Measurements from ENCODE around the gene NDUFA8. TPM values are rescaled to one million over a fixed set of nuclear protein-coding genes. Genes with fewer than 3 reads are reported as not detected.
A peak's percentile ranks its signal among the peaks of the same experiment; 100 is the strongest.

Gene NDUFA8
- total RNA-seq, 1 donor from 2014 or later = 52.5 TPM

DNA sequence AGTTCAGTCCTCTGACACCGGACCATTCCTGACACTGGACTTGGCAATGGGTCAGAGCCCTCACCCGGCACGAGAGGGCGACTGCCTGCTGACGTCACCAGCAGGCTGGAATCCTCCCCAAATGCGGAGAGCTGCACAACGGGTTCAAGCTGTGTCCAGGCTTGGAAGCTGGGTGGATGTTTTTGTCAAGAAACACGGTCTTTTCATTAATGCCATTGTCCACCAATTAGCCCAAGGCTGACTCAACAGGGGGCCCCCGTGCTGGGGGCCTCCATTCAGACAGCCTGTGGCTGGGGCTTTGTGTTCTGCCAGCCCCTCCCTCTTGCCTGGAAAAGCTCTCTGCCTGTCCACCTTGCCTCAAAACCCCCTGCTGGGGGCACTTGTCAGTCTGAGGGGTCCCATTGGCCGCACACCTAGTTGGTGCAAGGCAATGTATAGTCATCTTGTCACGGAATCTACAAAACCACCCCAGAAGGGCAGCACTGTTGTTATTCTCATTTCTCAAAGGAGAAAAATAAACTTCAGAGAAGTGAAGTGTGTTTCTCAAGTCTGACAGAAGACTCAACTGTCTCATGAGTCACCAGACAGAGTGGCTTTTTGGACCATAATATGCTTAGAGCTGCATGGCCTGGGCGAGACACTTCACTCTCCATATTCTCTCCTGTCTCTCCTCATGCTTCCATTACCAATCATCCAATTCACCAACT, 24.6 kb downstream of the NDUFA8 start:
- no peak for ATAC-seq

DNA sequence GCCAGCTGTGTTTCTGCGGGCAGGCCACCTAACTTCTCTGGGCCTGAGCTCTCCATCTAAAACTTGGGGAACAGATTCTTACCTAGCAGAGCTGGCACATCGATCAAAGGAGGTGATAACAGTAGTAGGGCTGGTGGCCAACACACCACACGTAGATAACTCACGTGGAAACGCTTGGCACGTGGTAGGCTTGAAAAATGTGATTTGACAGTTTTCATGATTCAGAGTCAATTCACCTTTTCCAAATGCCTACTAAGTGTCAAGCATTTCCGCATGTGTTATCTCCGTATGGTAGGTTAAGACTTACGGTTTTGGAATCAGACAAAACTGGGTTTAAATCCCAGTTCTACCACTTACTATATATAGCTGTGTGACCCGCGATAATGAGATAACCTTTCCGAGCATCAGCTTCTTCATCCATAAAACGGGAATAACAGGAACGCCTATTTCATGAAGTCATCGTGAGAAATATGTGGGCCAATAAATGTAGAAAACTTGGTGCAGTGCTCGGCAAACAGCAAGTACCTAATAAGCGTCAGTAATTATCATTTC, 25.5 kb downstream of the NDUFA8 start:
- no peak for ATAC-seq

GRCh38 chr9:122133263-122133983, 26.2 kb downstream of the NDUFA8 start:
- peak; percentile 17 for ATAC-seq

DNA sequence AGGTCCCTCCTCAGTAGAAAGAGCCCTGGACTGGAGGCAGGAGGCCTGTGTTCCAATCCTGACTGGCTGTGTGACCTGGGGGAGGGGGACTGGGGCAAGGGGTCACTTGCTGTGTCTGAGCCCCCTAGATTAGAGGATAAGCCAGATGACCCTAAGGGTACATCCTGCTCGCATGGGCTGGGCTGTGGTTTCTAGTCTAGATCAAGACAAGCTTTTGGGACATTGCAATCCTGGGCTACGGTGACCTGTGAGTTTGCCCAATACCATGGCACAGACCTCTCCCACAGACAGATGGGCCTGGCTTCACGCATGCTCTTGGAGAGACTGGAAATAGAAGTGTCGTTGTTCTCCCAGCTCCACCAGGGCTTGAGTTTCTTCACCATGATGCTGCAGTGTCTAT, 27.0 kb downstream of the NDUFA8 start:
- ATAC-seq = no peak

- no peak for ATAC-seq
Observed at GRCh38 chr9:122131401-122132001, 28.1 kb downstream of the NDUFA8 start.

DNA sequence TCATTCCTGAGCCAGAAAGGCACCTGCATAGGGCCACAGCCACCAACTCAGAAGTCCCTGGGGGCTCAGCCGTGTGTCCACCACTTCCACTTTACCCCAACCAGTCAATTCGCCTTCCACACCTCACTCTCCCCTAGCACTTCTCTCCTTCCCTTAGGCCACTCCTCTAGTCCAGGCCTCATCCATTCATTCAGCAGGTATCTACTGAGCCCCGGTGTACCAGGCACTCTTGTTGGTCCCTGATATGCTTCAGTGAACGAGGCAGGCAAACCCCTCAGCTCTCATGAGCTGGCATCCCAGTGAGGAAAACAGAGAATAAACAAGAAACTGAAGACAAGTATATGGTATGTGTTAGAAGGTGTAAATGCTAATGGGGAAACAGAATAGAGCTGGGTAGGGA, 28.7 kb downstream of the NDUFA8 start:
- no peak for ATAC-seq

DNA sequence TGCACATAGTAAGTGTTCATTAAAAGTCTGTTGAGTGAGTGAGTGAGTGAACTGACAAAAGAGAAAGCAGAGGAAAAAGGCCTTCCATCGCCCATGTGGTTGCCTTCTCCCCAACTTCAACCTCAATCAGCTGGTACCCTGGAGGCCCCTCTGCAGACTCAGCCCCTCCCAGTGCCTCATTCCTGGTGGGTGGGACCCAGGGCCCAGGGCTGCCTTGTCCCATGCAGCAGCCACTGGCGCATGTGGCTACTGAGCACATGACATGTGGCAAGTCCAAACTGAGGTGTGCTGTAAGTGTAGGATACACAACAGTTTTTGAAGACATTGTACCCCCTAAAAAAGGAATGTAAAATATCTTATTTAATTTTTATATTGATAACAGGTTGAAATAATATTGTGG, 29.6 kb downstream of the NDUFA8 start:
- ATAC-seq = no peak

GRCh38 chr9:122128969-122129343, 30.6 kb downstream of the NDUFA8 start:
- ATAC-seq = no peak

GRCh38 chr9:122128007-122128968, 31.3 kb downstream of the NDUFA8 start:
- no peak for ATAC-seq

DNA sequence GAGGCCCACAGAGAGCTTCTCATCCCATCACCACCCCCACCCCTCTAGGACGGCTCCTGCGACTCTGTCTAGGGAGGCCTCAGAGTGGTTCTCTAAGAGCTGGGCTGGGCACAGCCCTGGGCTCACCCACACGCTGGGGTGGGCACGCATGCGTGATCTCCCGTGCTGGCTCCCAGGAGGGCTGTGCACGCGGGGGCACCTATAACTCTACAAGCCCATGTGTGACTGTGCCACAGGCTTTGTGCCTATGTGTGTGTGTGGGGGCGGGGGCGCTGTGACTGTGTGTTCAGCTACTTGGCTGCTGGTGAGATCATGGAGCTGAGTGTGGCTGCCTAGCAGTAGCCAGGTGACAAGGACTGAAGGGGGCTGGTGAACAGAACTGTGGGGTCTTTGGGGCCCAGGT, 32.2 kb downstream of the NDUFA8 start:
- no peak for ATAC-seq

DNA sequence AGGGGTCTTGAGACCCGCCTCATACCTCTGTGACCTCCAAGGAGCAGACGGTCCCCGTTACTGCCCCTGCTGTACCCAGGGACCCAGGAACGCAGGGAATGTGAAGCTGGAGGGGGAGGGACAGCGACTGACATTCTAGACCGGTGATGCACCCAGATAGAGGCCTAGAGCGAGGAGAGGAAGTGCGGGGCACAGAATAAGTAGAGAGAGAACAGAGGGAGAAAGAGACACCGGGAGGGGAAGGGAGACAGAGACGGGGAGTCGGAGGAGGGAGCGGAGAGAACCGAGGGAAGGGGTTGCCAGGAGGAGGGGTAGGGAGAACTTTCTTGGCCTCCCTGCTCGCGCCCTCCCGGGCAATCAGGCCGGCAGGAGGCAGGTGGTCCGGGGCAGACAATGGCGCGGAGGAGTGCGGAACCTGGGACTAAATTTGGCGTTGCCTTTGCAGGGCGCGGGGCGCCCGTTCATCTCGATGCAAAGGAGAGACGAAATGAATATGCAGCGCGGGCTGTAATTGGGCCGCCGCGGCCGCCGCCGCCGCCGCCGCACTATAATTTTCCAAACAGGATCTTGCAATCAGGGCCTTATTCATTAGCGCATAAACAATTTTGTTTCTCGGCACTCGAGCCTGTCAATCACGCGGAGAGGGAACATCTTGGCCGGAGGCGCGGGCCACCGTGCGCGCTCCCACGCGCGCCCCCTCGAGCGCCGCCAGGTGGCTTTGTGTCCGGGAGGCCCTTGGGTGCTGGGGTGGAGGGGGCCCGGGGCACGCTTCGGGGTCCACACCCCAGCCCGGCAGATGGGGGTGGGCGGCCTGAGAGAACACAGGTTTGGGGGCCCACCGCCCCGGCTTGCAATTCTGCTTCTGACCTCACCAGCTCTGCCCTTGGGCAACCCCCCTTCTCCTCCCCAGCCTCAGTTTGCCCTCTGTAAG, 33.0 kb downstream of the NDUFA8 start:
- ATAC-seq = no peak

DNA sequence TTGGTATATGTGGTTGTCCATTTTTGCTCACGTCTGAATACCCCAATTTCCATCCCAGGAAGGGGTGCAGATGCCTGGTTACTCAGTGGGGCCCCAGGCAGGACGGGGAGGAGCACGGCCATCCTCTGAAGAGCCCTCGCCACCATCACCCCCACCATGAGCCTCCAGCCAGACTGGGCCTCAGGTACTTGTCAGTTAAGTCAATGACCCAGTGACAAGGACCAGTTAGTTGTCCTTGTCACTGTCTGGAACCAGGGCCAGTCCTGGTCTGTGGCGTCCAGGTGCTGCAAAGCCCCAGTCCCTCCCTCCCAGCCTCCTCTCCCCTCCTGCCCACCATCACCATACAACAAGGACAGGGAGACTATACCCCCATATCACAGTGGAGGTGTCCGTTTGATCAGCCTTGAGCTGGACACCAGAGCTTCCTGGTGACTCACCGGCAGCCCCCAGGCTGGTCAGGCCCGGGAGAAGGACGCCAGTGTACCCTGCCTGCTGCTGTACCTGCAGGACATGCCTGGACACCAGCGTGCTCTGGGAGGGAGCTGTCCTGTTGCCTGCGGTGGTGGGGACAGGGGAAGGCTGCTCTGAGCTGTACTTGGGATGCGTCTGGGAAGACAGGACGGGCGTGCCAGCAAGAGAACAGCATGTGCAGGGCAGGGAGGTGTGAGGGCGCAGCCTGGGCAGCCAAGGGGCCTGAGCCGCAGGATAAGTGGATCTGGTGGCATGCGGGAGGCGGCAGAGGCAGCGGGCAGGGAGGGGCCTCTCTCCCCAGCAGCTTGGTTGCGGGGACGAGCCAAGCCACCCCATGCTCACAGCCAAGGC, 33.9 kb downstream of the NDUFA8 start:
- ATAC-seq = peak; percentile 8

DNA sequence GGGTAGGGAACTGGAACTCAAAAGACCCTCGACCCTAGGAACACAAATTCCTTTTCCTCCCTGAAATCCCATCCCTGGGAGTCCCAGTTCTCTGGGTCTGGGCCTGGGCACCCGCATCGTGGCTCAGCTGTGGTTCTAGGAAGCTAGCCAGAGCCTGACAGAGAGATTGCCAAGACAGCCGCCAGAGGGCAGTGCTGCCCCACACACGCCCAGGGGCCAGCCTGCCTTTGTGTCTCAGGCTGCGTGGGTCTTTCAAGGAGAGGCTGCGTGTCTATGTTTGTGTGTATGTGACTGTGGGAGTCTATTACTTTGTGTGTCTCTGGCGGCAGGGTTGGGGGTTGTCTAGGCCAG, 34.4 kb downstream of the NDUFA8 start:
- ATAC-seq = peak; percentile 78

GRCh38 chr9:122124528-122124927, 35.1 kb downstream of the NDUFA8 start:
- ATAC-seq = no peak

GRCh38 chr9:122124048-122124447, 35.5 kb downstream of the NDUFA8 start:
- no peak for ATAC-seq

GRCh38 chr9:122122903-122123632, 36.5 kb downstream of the NDUFA8 start:
- ATAC-seq = peak; percentile 58

- no peak for ATAC-seq
Observed at GRCh38 chr9:122122468-122122867, 37.1 kb downstream of the NDUFA8 start.

GRCh38 chr9:122121931-122122330, 37.6 kb downstream of the NDUFA8 start:
- no peak for ATAC-seq

DNA sequence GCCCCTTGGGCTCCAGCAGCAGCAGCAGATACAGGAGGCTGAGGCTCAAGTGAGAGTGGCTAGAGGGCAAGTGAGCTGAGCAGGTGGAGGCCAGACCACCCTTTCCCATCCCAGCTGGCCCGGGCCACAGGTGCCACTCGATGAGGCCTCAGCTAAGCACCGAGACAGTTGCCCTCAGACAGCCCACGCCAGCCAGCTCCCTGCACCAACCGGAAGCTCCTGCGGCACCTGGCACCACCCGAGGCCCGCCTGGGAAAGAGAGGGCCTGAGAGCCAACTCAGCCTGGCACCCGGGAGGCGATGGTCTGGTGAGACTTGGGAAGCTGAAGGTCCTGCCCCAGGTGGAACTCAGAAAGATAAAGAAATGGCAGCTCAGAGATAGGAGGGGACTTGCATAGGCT, 38.2 kb downstream of the NDUFA8 start:
- no peak for ATAC-seq
